Measurements from ENCODE around the gene MYCBP.

- TF ChIP-seq CTCF (conservative IDR thresholded peaks at IDR 0.05; ENCODE audit: low read depth, low read length) (no peak), EZH2 (IDR thresholded peaks at IDR 0.05; ENCODE audit: low read length, unreplicated experiment) (no peak)
Measured at GRCh38 chr1:38918568-38918967, 45.4 kb upstream of the MYCBP start.

Data from PC-3 (cell line).